ENCODE data around the gene TTBK1. TPM values are rescaled to one million over a fixed set of nuclear protein-coding genes. Genes with fewer than 3 reads are reported as not detected.

TTBK1 gene
- total RNA-seq, 2 donors from 2014 or later, result 0.05 to 0.16 TPM

DNA sequence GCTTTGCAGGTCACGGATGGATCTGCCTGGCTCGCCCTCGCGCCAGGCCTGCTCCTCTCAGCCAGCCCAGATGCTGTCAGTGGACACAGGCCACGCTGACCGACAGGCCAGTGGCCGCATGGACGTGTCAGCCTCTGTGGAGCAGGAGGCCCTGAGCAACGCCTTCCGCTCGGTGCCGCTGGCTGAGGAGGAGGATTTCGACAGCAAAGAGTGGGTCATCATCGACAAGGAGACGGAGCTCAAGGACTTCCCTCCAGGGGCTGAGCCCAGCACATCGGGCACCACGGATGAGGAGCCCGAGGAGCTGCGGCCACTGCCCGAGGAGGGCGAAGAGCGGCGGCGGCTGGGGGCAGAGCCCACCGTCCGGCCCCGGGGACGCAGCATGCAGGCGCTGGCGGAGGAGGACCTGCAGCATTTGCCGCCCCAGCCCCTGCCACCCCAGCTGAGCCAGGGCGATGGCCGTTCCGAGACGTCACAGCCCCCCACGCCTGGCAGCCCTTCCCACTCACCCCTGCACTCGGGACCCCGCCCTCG, 19.6 kb downstream of the TTBK1 start:
- Mint-ChIP-seq H3K36me3 (ENCODE audit: low read depth) (no peaks in the 10 kb centered on the region), H3K4me1 (peaks cover 11% of the 10 kb centered on the region), H3K27me3 (peaks cover 4% of the 10 kb centered on the region), H3K27ac (no peak overlapping the region), H3K4me3 (no peak overlapping the region)
- ATAC-seq, result no peak
- no peaks in the 10 kb centered on the region for H3K9me3 ChIP-seq (ENCODE audit: control insufficient read depth, low read length, poor library complexity, severe bottlenecking)
- DNase-seq, result no peak

- Mint-ChIP-seq H3K4me1 (peaks cover 11% of the 10 kb centered on the region), H3K27ac (no peak overlapping the region), H3K4me3 (no peak overlapping the region)
These were observed 20.3 kb downstream of the TTBK1 start for GRCh38 chr6:43263314-43264178.

DNA sequence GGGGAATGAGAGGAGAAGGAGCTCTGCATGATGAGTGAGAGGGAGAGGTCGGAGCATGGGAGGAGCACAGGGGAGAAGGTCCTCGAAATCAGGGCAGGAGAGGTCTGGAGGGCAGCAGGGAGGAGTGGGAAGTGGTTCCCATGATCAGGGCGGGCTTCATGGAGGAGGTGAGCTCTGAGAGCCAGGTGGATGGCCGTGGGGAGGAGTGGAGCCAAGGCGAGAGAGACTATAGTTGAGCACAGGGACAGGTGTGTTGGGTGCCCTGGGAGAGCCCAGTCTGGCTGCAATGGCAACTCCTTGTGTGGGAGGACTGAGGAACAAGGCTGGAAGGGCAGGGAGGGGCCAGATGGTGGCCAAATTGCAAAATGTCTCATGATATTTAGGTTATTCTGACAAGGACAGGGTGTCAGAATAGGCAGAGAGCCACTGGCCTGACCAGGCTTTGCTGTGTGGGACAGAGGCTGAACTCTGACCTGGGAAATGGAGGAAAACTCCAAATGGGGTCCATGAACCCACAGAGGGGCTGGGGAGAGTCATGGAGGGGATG, 21.4 kb downstream of the TTBK1 start:
- Mint-ChIP-seq H3K27me3 (peaks cover 5% of the 10 kb centered on the region), H3K4me1 (peaks cover 16% of the 10 kb centered on the region), H3K36me3 (ENCODE audit: low read depth) (no peaks in the 10 kb centered on the region), H3K27ac (no peak overlapping the region), H3K4me3 (no peak overlapping the region)
- DNase-seq (no peak), ATAC-seq (no peak)
- no peaks in the 10 kb centered on the region for H3K9me3 ChIP-seq (ENCODE audit: control insufficient read depth, low read length, poor library complexity, severe bottlenecking)

More at GRCh38 chr6:43263314-43264178, 20.3 kb downstream of the TTBK1 start:
- no peaks in the 10 kb centered on the region for H3K36me3 Mint-ChIP-seq (ENCODE audit: low read depth)
- no peaks in the 10 kb centered on the region for H3K27me3 Mint-ChIP-seq
- ATAC-seq (peak; percentile 95), DNase-seq (peak; percentile 55 to 66 (median 59))
- H3K9me3 ChIP-seq (ENCODE audit: control insufficient read depth, low read length, poor library complexity, severe bottlenecking), result no peaks in the 10 kb centered on the region

DNA sequence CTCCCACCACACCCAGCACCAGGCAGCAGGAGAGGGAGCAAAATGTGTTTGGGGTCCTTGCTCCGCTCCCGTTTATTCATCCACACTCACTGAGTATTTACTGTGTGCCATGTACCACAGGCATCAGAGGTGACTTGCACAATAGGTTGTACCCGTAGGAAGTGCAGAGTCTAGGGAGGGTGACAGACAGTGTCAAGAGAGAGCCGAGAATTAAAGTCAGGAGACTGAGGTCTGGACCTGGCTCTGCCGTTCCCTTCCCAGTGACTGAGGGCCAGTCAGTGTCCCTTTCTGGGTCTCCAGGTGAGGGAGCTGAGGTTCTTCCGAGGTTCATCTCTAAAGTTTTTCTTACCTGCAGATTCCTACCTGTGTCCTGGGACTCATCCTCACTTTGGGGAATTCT, 22.3 kb downstream of the TTBK1 start:
- no peak overlapping the region for H3K4me3 Mint-ChIP-seq
- DNase-seq (no peak), ATAC-seq (no peak)
- no peak overlapping the region for H3K27ac Mint-ChIP-seq
- H3K4me1 Mint-ChIP-seq, result peaks cover 20% of the 10 kb centered on the region
- H3K9me3 ChIP-seq (ENCODE audit: control insufficient read depth, low read length, poor library complexity, severe bottlenecking), result no peaks in the 10 kb centered on the region
- H3K36me3 Mint-ChIP-seq (ENCODE audit: low read depth), result no peaks in the 10 kb centered on the region
- H3K27me3 Mint-ChIP-seq, result peaks cover 5% of the 10 kb centered on the region

DNA sequence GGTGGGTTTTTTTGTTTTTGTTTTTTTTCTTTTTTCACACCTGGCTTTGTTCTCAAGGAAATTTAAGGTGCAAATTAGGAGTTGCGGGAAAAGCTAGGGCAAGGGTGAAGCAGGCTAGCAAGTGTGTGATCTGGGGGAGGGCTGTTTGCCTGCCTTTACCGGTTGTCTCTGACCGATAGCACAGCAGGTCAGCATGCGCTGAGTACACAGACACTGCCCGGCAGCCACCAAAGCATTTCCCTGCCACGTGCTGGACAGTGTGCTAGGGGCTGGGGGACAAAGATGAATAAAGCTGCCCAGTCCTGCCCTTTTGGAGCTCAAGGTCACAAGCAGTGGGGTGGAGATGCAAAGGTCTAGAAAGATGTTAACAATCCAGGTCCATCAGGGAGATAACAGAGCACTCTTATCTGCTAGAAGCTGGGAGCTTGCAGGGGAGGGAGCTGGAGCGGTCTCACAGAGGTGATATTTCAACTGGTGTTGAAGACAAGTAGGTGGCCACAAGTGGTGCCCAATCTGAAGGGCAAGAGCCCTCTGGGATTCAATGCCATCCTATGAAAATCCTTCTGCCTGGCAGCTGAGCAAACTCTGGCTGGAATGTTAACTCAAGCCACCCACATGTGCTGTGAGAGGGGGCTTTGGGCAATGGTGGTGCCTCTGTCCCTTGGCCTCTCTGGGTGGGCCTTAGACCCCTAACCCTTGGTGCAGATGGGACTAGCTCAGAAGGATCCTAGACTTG, 24.5 kb downstream of the TTBK1 start:
- Mint-ChIP-seq H3K27ac (no peak overlapping the region), H3K4me1 (peaks cover 16% of the 10 kb centered on the region), H3K4me3 (peak overlapping the region; percentile 12), H3K36me3 (ENCODE audit: low read depth) (no peaks in the 10 kb centered on the region), H3K27me3 (peaks cover 5% of the 10 kb centered on the region)
- DNase-seq (no peak), ATAC-seq (no peak)
- no peaks in the 10 kb centered on the region for H3K9me3 ChIP-seq (ENCODE audit: control insufficient read depth, low read length, poor library complexity, severe bottlenecking)

DNA sequence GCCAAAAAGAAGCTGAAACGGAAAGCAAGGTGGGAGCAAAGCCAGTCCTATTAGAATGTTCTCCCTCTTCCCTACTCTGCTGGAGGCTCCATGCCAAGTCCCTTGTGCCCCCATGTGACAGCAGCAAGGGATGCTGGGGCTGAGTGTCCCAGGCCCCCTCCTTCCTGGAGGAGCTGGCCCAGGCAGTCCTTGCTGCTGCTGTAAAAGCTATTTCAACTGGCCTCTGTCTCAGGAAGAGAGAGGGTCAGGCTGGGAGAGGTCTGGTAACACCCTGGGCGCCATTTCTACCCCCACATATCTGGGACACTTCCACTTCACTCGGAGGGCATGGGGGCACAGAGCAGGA, 25.0 kb downstream of the TTBK1 start:
- Mint-ChIP-seq H3K4me1 (peaks cover 16% of the 10 kb centered on the region), H3K36me3 (ENCODE audit: low read depth) (no peaks in the 10 kb centered on the region), H3K4me3 (no peak overlapping the region), H3K27ac (no peak overlapping the region), H3K27me3 (peaks cover 5% of the 10 kb centered on the region)
- no peaks in the 10 kb centered on the region for H3K9me3 ChIP-seq (ENCODE audit: control insufficient read depth, low read length, poor library complexity, severe bottlenecking)
- DNase-seq (no peak), ATAC-seq (no peak)

DNA sequence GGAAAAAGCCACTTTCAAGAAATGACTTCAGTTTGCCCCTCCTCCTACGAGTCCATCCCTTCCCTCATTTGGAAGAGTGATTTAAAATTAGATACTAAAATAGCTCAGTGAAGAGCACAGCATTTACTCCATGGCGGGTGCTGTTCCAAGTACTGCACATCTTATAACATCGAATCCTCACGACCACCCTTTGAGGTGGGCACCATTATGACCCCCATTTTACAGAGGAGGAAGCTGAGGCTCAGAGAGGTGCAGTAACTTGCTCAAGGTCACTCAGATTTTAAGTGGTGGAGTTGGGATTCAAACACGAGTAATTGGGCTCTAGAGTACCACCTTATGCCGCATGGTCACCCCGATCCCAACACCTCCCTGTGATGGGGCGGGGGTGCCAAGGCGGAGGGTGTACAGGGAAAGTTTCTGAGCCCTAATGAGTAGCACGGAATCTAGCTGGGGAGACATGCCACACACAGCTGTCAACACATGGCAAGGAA, 25.5 kb downstream of the TTBK1 start:
- DNase-seq (no peak), ATAC-seq (no peak)
- H3K36me3 Mint-ChIP-seq (ENCODE audit: low read depth), result no peaks in the 10 kb centered on the region
- H3K4me3 Mint-ChIP-seq, result peak overlapping the region; percentile 66
- H3K9me3 ChIP-seq (ENCODE audit: control insufficient read depth, low read length, poor library complexity, severe bottlenecking), result no peaks in the 10 kb centered on the region
- H3K27me3 Mint-ChIP-seq, result peaks cover 5% of the 10 kb centered on the region
- no peak overlapping the region for H3K27ac Mint-ChIP-seq
- H3K4me1 Mint-ChIP-seq, result peaks cover 12% of the 10 kb centered on the region

GRCh38 chr6:43269273-43270007, 26.2 kb downstream of the TTBK1 start:
- ATAC-seq, result peak; percentile 71
- no peaks in the 10 kb centered on the region for H3K36me3 Mint-ChIP-seq (ENCODE audit: low read depth)
- peaks cover 16% of the 10 kb centered on the region for H3K4me1 Mint-ChIP-seq
- peak overlapping the region; percentile 69 for H3K4me3 Mint-ChIP-seq
- no peak overlapping the region for H3K27ac Mint-ChIP-seq
- peaks cover 5% of the 10 kb centered on the region for H3K27me3 Mint-ChIP-seq
- peak in 2 of 3 donors; percentile 22 to 26 for DNase-seq
- no peaks in the 10 kb centered on the region for H3K9me3 ChIP-seq (ENCODE audit: control insufficient read depth, low read length, poor library complexity, severe bottlenecking)

DNA sequence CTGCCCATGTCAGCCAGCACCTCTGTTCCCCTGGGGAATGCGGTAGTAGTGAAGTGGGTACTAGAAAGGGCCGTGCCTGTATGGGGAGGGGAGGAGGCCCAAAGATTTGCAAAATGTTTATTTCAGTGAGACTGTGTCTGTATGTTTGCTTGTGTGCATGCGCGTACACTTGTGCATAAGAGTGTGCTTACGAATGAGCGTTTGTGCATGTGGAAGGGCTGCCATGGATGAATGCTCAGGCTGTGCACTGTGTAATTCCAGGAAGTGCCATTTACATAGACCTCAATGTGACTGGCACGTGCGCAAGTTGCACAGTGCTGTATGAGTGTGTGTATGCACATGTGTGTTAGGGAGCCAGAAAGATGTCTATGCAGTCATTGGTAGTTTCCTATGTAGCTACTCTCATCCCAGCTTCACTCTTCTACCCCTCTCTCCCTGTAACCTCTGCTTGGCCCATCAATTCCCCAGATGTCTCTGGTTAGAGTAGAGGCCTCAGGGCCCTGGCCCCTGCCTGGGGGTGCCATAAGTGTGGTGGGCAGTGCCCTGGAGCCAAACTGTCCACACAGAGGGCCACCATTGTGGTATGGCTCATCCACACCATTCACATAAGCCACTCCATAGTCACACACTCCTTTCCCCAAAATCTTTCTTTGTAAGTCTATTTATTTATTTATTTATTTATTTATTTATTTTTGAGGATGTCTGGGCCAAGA, 28.0 kb downstream of the TTBK1 start:
- H3K4me3 Mint-ChIP-seq, result no peak overlapping the region
- peaks cover 3% of the 10 kb centered on the region for H3K36me3 Mint-ChIP-seq (ENCODE audit: low read depth)
- ATAC-seq, result no peak
- peaks cover 20% of the 10 kb centered on the region for H3K4me1 Mint-ChIP-seq
- peaks cover 9% of the 10 kb centered on the region for H3K27me3 Mint-ChIP-seq
- no peak for DNase-seq
- no peaks in the 10 kb centered on the region for H3K9me3 ChIP-seq (ENCODE audit: control insufficient read depth, low read length, poor library complexity, severe bottlenecking)
- H3K27ac Mint-ChIP-seq, result peak overlapping the region; percentile 4

- Mint-ChIP-seq H3K4me3 (no peak overlapping the region), H3K27ac (no peak overlapping the region), H3K4me1 (peaks cover 21% of the 10 kb centered on the region), H3K27me3 (peaks cover 16% of the 10 kb centered on the region), H3K36me3 (ENCODE audit: low read depth) (peaks cover 4% of the 10 kb centered on the region)
- H3K9me3 ChIP-seq (ENCODE audit: control insufficient read depth, low read length, poor library complexity, severe bottlenecking), result no peaks in the 10 kb centered on the region
- DNase-seq (no peak), ATAC-seq (no peak)
These were observed 28.7 kb downstream of the TTBK1 start for GRCh38 chr6:43271944-43272343.

DNA sequence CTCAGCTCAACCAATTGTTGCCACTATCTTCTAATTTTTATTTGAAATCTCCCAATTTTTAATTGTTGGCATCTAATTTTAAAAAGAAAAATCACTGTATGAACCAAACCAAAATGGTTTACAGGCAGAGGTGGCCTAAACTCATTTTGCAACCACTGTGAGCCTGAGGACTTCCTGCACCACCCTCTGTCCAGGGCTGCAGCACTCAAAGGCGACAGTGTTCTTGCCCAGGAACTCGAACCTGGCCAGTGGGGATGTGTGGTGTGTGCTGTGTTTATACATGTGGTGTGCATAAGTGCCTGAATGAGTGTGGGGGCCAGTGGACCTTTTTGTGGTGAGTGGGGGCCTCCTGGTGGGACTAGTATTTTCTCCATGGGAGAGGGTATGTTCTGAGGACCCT, 30.4 kb downstream of the TTBK1 start:
- Mint-ChIP-seq H3K4me3 (no peak overlapping the region), H3K36me3 (ENCODE audit: low read depth) (peaks cover 6% of the 10 kb centered on the region), H3K27ac (no peak overlapping the region), H3K4me1 (peaks cover 21% of the 10 kb centered on the region), H3K27me3 (peaks cover 33% of the 10 kb centered on the region)
- ATAC-seq, result no peak
- DNase-seq, result no peak
- H3K9me3 ChIP-seq (ENCODE audit: control insufficient read depth, low read length, poor library complexity, severe bottlenecking), result no peaks in the 10 kb centered on the region

All from T-helper 17 cell (primary cell).